ENCODE data around the gene GPRIN3.
"Not testable (repeated sequence)": the region's sequence is repeated elsewhere in the genome, so short reads cannot be mapped to it uniquely, and the experiment has no call there.

Gene GPRIN3

DNA sequence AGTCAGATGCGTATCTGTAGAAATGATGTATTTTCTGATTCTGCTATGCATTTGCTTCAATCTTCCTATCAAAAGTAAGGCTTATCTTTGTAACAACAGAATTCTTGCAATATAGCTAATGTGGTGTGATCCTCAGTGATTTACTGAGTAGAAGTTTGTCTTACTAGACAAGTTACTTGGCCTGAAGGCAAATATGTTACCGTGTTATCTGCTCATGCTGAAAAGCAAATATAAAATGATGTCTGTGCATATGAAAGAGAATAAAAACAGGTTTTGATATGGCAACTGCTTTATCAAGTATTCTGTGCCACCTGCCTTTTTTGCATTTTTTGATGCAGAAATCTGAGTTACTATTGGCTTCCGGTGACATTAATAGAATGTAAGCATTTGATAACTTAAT, 103.7 kb downstream of the GPRIN3 start:
- Histone ChIP-seq H3K36me3 (ENCODE audit: control insufficient read depth, insufficient read depth, low read length) (no peaks in the 10 kb centered on the region), H3K9me3 (ENCODE audit: control insufficient read depth, insufficient read depth, low read length) (no peaks in the 10 kb centered on the region), H3K27me3 (ENCODE audit: control insufficient read depth, insufficient read depth, low read length) (no peaks in the 10 kb centered on the region), H3K4me1 (ENCODE audit: control insufficient read depth, insufficient read depth, low read length) (no peaks in the 10 kb centered on the region), H3K4me3 (ENCODE audit: low read length) (no peak overlapping the region), H3K27ac (ENCODE audit: low read length) (no peak overlapping the region)
- WGBS (ENCODE audit: insufficient coverage, insufficient read length), result no CpG with 5 or more reads among the region's 3 CpGs
- no peak for DNase-seq (ENCODE audit: low read depth, low spot score)

GRCh38 chr4:89199394-89199793, 108.2 kb downstream of the GPRIN3 start:
- DNase-seq (ENCODE audit: low read depth, low spot score); H3K4me3 ChIP-seq (ENCODE audit: low read length); H3K36me3 ChIP-seq (ENCODE audit: control insufficient read depth, insufficient read depth, low read length); H3K27me3 ChIP-seq (ENCODE audit: control insufficient read depth, insufficient read depth, low read length); H3K9me3 ChIP-seq (ENCODE audit: control insufficient read depth, insufficient read depth, low read length); H3K4me1 ChIP-seq (ENCODE audit: control insufficient read depth, insufficient read depth, low read length); H3K27ac ChIP-seq (ENCODE audit: low read length): not testable (repeated sequence)
- WGBS (ENCODE audit: insufficient coverage, insufficient read length), result no CpG with 5 or more reads among the region's 1 CpG

- H3K27ac ChIP-seq (ENCODE audit: low read length), result no peak overlapping the region
- H3K4me1 ChIP-seq (ENCODE audit: control insufficient read depth, insufficient read depth, low read length), result peaks cover 1% of the 10 kb centered on the region; the same call in 1 of the 2 replicates
- no peaks in the 10 kb centered on the region for H3K9me3 ChIP-seq (ENCODE audit: control insufficient read depth, insufficient read depth, low read length)
- H3K27me3 ChIP-seq (ENCODE audit: control insufficient read depth, insufficient read depth, low read length), result no peaks in the 10 kb centered on the region
- DNase-seq (ENCODE audit: low read depth, low spot score), result no peak
- no peaks in the 10 kb centered on the region for H3K36me3 ChIP-seq (ENCODE audit: control insufficient read depth, insufficient read depth, low read length)
- no CpG with 5 or more reads among the region's 2 CpGs for WGBS (ENCODE audit: insufficient coverage, insufficient read length)
- no peak overlapping the region for H3K4me3 ChIP-seq (ENCODE audit: low read length)
Observed at GRCh38 chr4:89197920-89198319, 109.7 kb downstream of the GPRIN3 start.

DNA sequence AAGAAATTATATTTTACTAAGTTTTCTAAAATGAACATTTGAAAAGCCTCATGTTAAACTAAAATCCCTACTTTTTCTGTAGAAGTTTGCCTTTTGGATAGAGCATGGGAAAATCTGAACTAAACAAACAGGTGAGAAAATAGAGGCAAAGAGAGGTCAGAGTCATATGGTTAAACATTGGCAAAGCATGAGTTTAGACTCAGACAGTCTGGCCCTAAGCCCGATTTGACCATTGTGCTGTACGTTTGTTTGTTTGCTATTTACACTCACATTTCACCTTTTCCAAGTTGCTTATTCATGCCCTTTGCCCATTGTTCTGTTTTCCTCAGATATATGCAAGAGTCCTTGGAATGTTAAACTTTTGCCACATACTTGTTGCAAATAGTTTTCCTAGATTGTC, 110.9 kb downstream of the GPRIN3 start:
- no peak overlapping the region for H3K4me3 ChIP-seq (ENCODE audit: low read length)
- peaks cover 1% of the 10 kb centered on the region; the same call in 1 of the 2 replicates for H3K4me1 ChIP-seq (ENCODE audit: control insufficient read depth, insufficient read depth, low read length)
- DNase-seq (ENCODE audit: low read depth, low spot score), result no peak
- no peaks in the 10 kb centered on the region for H3K36me3 ChIP-seq (ENCODE audit: control insufficient read depth, insufficient read depth, low read length)
- H3K9me3 ChIP-seq (ENCODE audit: control insufficient read depth, insufficient read depth, low read length), result no peaks in the 10 kb centered on the region
- no CpG with 5 or more reads among the region's 2 CpGs for WGBS (ENCODE audit: insufficient coverage, insufficient read length)
- H3K27me3 ChIP-seq (ENCODE audit: control insufficient read depth, insufficient read depth, low read length), result no peaks in the 10 kb centered on the region
- H3K27ac ChIP-seq (ENCODE audit: low read length), result no peak overlapping the region

GRCh38 chr4:89196056-89196674, 111.4 kb downstream of the GPRIN3 start:
- Histone ChIP-seq H3K4me1 (ENCODE audit: control insufficient read depth, insufficient read depth, low read length) (peaks cover 1% of the 10 kb centered on the region; the same call in 1 of the 2 replicates), H3K27ac (ENCODE audit: low read length) (no peak overlapping the region)
- no CpG with 5 or more reads among the region's 2 CpGs for WGBS (ENCODE audit: insufficient coverage, insufficient read length)

GRCh38 chr4:89193843-89194242, 113.8 kb downstream of the GPRIN3 start:
- no peak for DNase-seq (ENCODE audit: low read depth, low spot score)
- WGBS (ENCODE audit: insufficient coverage, insufficient read length), result no CpG with 5 or more reads among the region's 3 CpGs
- Histone ChIP-seq H3K9me3 (ENCODE audit: control insufficient read depth, insufficient read depth, low read length) (no peaks in the 10 kb centered on the region), H3K36me3 (ENCODE audit: control insufficient read depth, insufficient read depth, low read length) (no peaks in the 10 kb centered on the region), H3K4me3 (ENCODE audit: low read length) (no peak overlapping the region), H3K27ac (ENCODE audit: low read length) (no peak overlapping the region), H3K4me1 (ENCODE audit: control insufficient read depth, insufficient read depth, low read length) (peaks cover 1% of the 10 kb centered on the region; the same call in 1 of the 2 replicates), H3K27me3 (ENCODE audit: control insufficient read depth, insufficient read depth, low read length) (no peaks in the 10 kb centered on the region)

More at GRCh38 chr4:89196056-89196674, 111.4 kb downstream of the GPRIN3 start:
- Histone ChIP-seq H3K27me3 (ENCODE audit: control insufficient read depth, insufficient read depth, low read length) (no peaks in the 10 kb centered on the region), H3K36me3 (ENCODE audit: control insufficient read depth, insufficient read depth, low read length) (no peaks in the 10 kb centered on the region), H3K4me3 (ENCODE audit: low read length) (no peak overlapping the region), H3K9me3 (ENCODE audit: control insufficient read depth, insufficient read depth, low read length) (no peaks in the 10 kb centered on the region)
- no peak for DNase-seq (ENCODE audit: low read depth, low spot score)
